NCI-H460 (cell line): Measurements from ENCODE around the gene GTF2F2. TPM values are rescaled to one million over a fixed set of nuclear protein-coding genes. Genes with fewer than 3 reads are reported as not detected.

ENCODE experiments used
- DNase-seq: peaks from one replicate; pipeline ENCODE4 v3.0.0-alpha.2; 2016; ENCODE audit warnings: low read depth; ENCODE audit errors: extremely low read depth
- total RNA-seq: library from RNA; depleted of rRNA; stranded (reverse); fragments of >200 nt; shearing (Covaris generic); gene quantifications from 2 replicates; pipeline ENCODE4 v1.2.3, GENCODE V29; 2014

GTF2F2 gene
- total RNA-seq, 1 experiment from 2014 or later = 33.9 TPM

DNA sequence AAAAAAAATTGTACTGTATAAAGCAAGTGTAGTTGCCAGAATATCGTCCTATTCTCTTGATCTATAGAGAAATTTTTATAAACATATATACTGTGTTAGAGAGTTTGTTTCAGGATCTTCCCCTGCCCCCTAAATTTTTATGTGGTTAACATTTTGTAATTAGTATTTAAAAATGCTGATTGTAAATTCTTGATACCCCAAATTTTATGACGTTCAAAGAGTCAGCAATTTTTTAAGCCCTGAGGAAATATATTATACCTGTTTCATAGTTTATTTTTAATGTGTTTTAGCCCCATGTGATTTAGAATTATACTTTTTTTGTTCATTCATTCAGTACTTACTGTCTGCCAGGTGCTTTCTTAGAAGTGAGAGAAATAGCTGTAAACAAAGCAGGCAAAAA is 87.8 kb downstream of the GTF2F2 start:
- no peak for DNase-seq

DNA sequence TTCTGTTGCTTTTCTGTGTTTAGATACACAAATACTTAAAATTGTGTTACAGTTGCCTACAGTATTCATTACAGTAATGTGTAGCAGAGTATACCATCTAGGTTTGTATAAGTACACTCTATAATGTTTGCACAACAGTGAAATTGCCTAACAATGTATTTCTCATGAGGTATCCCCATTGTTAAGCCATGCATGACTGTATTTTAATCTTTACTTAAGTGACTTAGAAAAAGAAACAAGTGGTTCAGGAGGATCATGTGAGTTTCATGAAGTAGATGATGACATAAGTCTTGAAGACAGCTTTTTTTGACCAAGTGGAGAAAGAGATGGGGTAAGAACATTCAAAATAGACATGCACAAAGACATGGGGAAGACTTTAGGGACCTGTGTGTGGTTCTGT is 88.9 kb downstream of the GTF2F2 start:
- no peak for DNase-seq

DNA sequence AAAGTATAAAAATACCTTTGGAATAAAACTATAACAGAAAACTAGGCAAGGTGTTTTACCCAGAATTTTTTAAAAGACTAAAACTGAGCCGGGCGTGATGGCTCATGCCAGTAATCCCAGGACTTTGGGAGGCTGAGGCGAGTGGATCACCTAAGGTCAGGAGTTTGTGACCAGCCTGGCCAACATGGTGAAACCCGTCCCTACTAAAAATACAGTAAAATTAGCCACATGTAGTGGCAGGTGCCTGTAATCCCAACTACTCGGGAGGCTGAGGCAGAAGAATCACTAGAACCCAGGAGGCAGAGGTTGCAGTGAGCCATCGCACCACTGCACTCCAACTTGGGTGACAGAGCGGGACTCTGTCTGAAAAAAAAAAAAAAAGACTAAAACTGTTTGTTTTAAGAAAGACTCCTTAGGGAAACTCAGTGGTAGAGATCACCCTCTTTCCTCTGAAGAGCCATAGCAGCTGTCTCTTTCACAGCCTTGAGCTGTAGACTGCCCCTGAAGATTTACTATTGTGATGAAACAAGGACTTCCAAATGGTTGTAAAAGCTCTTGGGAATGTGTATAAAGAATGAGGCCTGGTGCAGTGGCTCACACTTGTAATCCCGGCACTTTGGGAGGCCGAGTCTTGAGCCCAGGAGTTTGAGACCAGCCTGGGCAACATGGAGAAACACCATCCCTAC is 95.2 kb downstream of the GTF2F2 start:
- no peak for DNase-seq

DNA sequence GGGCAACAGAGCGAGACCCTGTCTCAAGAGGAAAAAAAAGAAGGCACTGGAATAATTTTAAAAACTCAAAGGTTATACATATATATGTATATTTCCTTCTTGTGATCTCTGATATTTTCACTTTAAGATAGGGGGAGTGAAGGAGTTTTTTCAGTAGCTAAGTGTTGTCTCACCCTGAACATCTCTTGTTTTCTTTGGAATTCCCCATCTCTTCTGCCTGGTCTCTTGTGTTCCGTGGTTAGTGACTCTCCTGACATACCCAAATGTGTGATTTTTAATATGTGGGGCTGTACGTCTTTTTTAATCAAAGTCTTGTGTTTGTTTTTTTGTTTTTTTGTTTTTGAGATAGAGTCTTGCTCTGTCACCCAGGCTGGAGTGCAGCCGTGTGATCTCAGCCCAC is 95.9 kb downstream of the GTF2F2 start:
- no peak for DNase-seq

DNA sequence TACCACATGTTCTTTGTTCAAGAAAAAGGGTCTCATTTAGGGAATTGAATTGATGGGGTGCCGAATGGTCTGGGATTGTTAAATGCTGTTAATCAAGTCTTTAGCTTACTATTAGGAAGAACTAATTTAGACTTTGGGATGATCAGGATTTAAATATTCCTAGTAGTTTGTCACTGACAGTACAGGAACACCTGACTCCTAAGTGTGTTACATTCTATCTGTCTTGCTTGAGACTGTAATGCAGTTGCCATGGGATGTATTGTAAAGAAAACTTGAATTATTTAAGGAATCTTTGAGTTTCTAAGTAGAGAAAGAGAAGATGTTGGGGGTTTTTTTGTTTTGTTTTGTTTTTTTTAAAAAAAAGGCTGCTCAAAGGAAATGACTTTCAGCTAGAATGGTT is 98.4 kb downstream of the GTF2F2 start:
- no peak for DNase-seq

DNA sequence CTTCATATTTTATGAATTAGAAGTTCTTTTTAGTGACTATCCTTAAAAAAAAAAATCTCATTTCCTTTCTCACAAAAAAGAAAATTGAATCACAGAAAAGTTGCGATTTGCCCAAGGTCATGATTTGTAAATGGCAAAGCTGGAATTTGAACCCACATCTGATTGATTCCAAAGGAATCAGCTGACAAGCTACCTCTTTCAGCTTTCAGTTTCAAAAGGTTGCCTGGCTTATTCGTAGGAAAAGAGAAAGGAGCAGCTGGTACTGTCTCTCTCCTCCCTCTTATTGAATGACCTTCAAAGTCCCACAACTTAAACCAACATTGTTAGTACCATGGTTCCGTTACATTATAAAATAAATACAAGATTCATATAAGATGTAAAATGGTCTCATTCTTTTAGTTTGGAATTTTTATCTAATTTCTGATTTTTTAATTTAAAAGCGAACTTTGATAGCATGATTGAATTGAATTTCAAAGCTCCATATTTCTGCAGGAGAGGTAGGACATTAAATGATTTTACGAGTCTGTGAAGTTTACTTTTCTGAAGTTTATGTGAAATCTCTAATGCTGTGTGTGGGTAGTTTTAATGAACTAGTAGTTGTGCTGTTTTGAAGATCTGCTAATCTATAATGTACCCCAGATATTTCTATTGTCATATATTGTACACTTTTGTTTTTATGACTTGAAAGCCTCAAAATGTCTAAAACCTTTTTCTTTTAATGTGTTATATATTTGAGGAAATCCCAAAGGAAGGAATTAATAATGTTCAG is 99.0 kb downstream of the GTF2F2 start:
- DNase-seq = no peak

DNA sequence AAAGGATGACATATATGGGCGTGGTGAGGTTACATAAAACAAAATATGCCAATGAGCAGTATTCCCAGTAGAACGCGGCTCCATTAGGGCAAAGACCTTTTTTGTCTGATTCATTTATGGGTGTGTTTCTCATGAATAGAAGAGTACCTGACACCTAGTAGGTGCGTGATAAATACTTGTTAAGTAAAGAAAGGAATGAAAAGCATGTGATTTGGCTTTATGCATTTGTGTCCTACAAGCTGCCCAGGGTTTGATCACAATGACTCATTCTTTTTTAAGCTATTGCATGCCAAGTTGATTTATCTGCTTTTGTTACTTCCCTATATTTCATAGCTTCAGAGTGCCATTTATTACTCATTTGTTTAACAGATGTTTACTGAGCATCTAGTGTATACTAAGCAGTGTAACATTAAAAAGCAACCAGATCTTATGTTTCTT is 99.6 kb downstream of the GTF2F2 start:
- DNase-seq = peak; percentile 34

DNA sequence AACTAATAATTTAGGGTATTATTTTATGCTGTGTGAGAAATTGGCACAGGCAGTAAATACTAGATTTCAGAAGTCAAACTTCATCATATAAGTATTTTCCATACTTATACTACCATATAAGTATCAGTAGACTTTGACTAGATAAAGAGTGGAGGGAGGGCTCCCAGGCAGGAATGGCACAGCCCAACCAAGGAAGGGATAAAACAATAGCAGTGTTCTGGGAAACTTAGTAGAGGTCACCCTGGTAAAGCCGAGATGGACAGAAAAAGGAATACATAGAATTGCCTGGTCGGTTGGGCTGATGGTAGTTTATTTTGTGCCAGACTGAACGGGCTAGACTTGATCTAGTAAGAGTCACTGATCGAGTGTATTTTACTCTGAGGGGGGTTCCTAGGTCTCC is 100.1 kb downstream of the GTF2F2 start:
- no peak for DNase-seq

DNA sequence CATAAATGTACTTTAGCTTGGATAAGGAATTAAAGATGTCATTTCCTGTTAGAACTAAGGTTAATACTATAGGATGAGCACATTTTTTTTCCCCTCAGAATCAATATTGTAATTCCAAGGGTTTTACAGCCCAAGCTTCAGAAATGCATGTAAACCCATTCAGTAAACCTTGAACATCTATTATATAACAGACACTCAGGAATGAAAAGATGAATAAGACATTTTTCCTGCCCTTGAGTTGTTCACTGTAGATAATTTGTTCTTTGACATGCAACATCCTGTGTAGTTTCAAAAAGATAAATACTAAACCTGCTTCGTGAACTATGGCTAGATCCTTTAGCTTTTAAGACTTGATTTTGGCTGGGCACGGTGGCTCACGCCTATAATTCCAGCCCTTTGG is 102.2 kb downstream of the GTF2F2 start:
- DNase-seq = no peak

DNA sequence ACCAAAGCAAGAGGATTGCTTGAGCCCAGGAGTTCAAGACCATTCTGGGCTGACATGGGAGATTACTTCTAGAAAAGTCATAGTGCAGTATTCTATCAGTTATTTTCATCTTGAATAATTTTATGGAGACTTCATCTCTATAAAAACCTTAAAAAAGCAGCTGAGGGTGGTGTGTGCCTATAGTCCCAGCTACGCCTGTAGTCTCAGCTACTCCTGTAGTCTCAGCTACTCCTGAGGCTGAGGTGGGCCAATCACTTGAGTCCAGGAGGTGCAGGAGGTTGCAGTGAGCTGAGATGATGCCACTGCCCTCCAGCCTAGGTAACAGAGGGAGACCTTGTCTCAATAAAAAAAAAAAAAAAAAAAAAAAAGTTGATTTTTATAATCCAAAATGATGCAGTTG is 102.6 kb downstream of the GTF2F2 start:
- no peak for DNase-seq

DNA sequence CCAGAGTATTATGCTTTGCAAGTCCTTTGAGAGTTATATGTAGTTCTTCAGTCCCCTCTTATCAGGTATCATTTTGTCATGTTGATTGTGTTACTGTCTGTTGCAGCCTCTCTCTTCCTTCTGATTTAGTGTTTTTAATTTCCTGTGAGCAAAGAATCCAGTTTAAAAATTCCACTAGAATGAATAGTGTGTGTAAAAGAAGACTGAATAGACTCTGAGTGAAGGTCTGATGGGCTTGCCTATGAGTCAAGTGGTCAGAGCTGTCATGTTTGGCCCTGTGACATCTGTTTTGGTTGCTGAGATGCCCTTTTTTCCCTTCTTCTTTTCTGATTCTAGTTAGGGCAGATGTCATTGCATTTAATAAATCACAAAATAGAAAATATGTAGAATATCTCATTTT is 103.9 kb downstream of the GTF2F2 start:
- no peak for DNase-seq

DNA sequence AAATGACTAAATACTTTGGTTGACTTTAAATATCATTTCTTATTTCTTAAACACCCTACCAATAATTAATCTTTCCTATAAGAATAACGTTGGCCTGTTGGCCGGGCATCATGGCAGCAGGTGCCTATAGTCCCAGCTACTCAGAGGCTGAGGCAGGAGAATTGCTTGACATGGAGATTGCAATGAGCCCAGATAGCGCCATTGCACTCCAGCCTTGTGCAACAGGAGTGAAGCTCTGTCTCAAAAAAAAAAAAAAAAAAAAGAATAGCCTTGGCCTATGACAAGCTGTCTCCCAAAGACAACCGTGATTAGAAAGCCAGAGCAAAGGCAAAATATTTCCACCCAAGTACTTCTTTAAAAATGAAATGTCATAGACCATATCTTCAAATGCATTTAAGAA is 105.1 kb downstream of the GTF2F2 start:
- DNase-seq = no peak

DNA sequence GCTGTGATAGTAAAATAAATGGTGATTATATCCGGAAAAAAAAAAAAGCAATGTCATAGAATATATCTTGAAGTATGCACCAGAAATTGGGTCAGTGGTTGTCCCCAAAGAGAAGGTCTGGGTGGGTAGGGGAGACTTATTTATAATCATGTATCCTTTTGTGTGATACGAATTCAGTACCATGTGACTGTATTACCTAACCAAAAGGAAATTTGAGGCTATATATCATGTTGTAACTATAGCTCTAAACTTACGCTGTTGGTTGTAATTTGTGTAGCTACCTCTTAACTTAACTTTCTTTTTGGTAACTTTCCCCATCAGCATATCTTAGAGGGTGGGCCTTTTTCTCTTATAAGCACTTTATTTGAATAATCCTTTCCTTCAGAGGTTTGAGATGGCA is 105.7 kb downstream of the GTF2F2 start:
- no peak for DNase-seq

DNA sequence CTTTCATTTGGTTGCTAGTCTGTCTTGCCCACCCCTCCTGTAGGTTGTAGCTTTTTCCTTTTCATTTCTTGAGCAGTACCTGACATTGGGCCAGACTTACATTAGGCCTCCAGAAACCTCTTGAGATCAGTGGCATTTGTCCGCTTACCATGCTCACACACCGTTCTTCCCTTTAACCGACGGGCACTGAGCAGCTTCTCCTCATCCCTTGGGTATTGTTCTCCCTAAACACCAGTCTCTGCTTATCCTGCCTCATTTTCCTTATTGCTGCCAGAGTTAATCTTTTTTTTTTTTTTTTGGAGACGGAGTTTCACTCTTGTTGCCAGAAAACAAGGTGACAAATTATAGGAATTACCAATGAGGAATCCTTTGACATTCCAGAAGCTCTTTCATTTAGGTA is 107.7 kb downstream of the GTF2F2 start:
- DNase-seq = no peak

DNA sequence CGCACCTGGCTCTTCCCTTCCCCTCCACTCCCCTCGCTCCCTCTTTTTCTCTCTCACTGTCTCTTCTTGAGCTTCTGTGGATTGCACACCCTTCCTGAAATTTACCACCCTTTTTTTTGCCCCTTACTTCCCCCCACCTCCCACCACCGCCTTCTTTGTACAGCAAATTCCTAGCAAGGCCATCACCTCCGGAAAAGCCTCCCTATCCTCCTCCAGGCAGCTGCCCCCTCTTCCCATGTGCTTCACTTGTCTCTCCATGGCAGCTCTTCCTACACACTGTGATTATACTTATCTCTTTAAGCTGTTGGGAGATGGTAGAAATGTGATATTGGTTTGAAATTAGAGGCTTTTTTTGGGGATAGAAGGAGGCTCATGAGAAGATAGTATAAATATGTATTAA is 108.9 kb downstream of the GTF2F2 start:
- DNase-seq = no peak

DNA sequence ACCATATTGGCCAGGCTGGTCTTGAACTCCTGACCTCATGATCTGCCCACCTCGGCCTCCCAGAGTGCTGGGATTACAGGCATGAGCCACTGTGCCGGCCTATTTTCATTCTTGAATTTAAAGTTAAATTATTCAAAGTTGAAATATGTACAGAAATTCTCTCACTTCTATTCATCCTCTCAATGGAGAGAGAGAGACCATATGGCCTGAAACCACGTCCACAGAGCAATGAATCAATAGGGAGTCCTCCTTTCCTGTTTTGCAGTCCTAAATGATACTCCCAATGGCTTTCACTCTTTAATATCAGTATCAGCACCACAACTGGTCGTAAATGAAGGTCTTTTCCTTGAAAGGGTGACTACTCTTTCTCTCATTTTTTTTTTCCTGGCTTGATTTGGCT is 111.0 kb downstream of the GTF2F2 start:
- no peak for DNase-seq

DNA sequence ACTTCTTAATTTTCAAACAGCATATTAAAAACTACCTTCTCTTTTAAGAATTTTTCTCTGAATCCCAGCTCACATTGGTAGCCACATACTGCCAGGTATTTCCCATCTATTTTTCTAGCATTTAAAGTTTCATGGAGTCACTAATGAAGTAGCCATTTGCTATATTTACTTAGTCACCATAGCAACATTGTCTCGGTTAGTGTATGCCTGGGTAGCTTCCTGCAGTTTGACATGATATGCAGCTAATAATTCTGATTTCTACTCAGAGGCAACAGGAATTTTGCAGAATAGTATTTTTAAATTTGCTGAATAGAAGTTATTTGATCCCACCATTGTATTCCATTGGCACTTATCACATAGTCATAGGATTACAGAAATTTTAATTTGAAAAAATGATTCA is 111.4 kb downstream of the GTF2F2 start:
- DNase-seq = no peak

DNA sequence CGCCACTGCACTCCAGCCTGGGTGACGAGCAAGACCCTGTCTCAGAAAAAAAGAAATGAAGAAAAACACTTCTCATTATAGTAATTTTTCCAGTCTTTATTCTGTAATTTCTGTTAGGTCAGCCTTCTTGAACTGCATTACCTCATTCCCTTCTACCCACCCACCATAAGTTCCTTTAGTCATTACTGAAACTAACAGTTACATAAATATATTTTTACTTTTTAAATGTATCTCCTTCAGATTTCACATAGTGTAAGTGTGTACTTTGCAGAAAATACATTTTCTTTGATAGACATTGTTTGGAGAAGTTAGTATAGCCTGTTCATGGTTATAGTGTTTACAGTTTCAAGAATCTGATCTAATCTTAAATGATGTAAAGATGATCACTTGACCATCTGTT is 112.3 kb downstream of the GTF2F2 start:
- no peak for DNase-seq

DNA sequence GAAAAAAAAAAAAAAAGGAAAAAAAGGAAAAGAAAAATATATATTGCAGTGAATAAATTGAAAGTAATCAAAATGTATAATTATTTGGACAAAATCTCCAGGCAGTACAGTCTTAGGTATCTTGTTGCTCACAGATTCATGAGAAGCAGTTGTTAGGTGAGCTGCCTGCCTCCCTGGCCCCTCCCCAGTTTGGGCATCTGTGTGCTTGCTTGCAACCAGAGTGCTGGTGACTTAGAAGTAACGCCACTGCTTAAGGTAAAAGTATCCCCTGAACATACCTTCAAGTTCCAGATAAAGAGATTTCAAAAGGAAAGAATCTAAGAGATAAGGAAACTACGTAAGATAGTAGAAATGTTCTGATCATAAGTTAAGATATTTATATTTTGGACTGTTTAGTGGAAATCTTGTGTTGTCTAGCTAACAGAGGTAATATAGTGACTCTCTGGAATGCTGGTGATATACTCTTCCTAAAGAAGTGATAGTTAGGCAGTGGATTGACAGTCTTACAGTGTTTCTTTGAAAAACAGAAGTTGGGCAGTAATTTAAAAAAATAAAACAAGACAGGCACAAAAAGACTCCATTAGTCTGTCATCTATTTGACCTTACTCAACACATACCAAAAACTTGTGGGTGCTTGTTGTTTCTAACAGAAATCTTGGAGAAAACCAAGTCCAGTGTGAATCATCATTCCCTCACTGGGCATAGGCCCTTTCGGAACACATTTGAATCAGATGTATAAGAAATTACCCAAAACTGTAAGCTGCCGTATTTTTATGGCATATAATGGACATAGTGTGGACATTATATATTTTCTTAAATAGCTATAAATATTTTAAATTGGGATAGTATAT is 118.9 kb downstream of the GTF2F2 start:
- DNase-seq = no peak

DNA sequence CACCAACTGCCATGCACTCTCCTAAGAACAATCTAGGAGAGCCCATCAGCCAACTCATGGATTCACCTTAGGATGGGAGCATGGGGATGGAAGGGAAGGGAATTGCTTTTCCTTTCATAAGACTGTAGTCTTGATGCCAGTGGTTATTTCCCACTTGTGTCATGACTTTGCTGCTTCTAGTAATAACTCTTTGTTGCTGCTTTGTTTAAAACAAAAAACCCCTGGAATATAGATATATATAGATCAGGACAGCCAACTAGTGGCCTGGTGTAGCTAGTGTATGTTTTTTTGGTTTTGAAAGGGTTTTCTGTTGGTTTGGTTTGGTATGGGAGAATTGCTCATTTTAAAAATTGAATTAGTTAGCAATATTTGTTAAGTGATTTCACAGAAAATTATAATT is 119.8 kb downstream of the GTF2F2 start:
- no peak for DNase-seq

DNA sequence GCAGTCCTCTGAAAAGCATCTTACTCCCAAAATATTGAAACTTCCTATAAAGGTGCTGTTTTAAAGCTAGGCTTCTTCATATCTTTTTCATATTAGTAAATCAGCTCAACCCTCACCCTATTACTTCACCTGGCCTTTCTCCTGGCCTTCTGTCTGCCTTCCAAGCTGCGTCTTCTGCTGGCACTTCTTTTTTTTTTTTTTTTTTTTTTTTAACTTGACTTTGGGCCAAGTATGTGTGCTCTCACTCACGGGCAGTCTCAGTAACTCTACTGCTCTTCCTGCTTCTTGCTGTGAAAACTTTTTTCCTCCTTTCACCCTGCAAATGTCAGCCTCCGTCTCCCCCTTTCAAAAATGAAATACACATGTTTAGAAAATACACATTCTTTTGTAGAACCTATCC is 121.8 kb downstream of the GTF2F2 start:
- DNase-seq = no peak

DNA sequence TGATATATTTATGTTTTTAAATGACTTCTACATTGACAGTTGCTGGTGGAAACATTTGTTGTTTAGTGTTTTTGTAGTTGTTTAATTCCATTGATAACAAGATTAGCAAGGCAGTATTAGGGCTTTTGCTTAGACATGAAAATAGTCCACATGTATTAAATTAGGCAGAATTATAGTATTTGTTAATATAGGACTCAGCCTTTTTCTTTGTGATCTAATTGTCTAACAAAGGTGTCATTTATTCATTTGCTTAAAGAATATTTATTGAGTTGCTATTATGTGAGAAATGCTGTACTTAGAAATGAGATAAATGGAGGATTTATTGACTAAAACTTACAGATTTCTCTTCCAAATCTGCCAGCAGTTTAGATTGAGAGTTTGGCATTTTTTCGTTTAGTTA is 122.2 kb downstream of the GTF2F2 start:
- DNase-seq = no peak
